Parathyroid adenoma (tissue), 2 donors: Measurements from ENCODE around the gene ZNF564.

Experiments used
- H2AFZ ChIP-seq: fragments of 300-600 bp; sonication (generic); one replicate; pipeline ENCODE4 v1.7.0; 2017; ENCODE audit warnings: antibody characterized with exemption, mild to moderate bottlenecking
- H3K27ac ChIP-seq: fragments of 300-600 bp; sonication (generic); one replicate; pipeline ENCODE4 v1.7.0; 2017
- H3K27me3 ChIP-seq: fragments of 300-600 bp; sonication (generic); one replicate; pipeline ENCODE4 v1.7.0; 2017; ENCODE audit warnings: low read length; ENCODE audit not compliant: control insufficient read depth, insufficient read depth
- H3K36me3 ChIP-seq: fragments of 300-600 bp; sonication (generic); one replicate; pipeline ENCODE4 v1.7.0; 2017; ENCODE audit warnings: low read length; ENCODE audit not compliant: control insufficient read depth, insufficient read depth
- H3K4me1 ChIP-seq: fragments of 300-600 bp; sonication (generic); one replicate; pipeline ENCODE4 v1.7.0; 2017; ENCODE audit warnings: control low read depth
- H3K4me2 ChIP-seq: fragments of 300-600 bp; sonication (generic); one replicate; pipeline ENCODE4 v1.7.0; 2017; ENCODE audit warnings: low read length
- H3K4me3 ChIP-seq: fragments of 300-600 bp; sonication (generic); one replicate; pipeline ENCODE4 v1.7.0; 2017; ENCODE audit warnings: low read depth, low read length
- H3K79me2 ChIP-seq: fragments of 300-600 bp; sonication (generic); one replicate; pipeline ENCODE4 v1.7.0; 2017; ENCODE audit warnings: control low read depth
- H3K9ac ChIP-seq: fragments of 300-600 bp; sonication (generic); one replicate; pipeline ENCODE4 v1.7.0; 2017; ENCODE audit warnings: mild to moderate bottlenecking
- H3K9me3 ChIP-seq: fragments of 300-600 bp; sonication (generic); one replicate; pipeline ENCODE4 v1.7.0; 2017; ENCODE audit warnings: low read length; ENCODE audit not compliant: control insufficient read depth
- CTCF ChIP-seq: fragments of 300-600 bp; sonication (generic); IDR thresholded peaks from one replicate; pipeline ENCODE4 v1.7.0; 2017; ENCODE audit warnings: antibody characterized with exemption, mild to moderate bottlenecking
- donor health status: primary hyperparathyroidism.

The ZNF564 gene

GRCh38 chr19:12478234-12478941 lies 72.9 kb downstream of the ZNF564 start:
- Histone ChIP-seq H3K36me3 (no peaks in the 10 kb centered on the region), H3K79me2 (peaks cover 25% of the 10 kb centered on the region), H3K4me1 (peaks cover 11% of the 10 kb centered on the region), H2AFZ (no peak overlapping the region), H3K4me3 (no peak overlapping the region), H3K9ac (no peak overlapping the region), H3K27ac (no peak overlapping the region), H3K9me3 (no peaks in the 10 kb centered on the region), H3K27me3 (no peaks in the 10 kb centered on the region), H3K4me2 (no peak overlapping the region)
- TF ChIP-seq CTCF, result no peak
